Measurements from ENCODE around the gene PHAF1. TPM values are rescaled to one million over a fixed set of nuclear protein-coding genes. Genes with fewer than 3 reads are reported as not detected.

The PHAF1 gene
- total RNA-seq, 4 donors from 2014 or later: 11.4 to 30.6 (median 20.4) TPM

DNA sequence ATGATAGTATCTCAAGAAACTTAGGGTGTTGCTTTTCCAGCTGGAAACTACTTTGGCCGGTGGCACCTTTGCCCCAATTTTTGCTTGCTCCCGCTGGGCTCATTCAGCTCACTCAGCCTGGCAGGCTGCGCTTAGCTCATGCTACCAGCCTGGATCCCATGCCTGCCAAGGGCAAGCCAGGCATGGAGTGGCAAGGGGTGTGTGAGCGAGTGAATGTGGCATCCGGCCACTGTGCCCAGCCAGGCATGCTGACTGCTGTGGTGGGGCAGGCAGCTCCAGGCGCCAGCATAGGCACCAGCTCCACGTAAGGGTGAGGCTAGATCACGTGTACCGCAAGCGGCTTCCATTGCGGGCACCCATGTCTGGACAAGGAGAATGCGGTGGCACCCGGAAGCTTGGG is 31.6 kb downstream of the PHAF1 start:
- H3K27ac ChIP-seq: no peak overlapping the region
- no peak overlapping the region for H3K4me3 ChIP-seq
- H3K4me1 ChIP-seq: no peaks in the 10 kb centered on the region
- TF ChIP-seq, protein P1, sequence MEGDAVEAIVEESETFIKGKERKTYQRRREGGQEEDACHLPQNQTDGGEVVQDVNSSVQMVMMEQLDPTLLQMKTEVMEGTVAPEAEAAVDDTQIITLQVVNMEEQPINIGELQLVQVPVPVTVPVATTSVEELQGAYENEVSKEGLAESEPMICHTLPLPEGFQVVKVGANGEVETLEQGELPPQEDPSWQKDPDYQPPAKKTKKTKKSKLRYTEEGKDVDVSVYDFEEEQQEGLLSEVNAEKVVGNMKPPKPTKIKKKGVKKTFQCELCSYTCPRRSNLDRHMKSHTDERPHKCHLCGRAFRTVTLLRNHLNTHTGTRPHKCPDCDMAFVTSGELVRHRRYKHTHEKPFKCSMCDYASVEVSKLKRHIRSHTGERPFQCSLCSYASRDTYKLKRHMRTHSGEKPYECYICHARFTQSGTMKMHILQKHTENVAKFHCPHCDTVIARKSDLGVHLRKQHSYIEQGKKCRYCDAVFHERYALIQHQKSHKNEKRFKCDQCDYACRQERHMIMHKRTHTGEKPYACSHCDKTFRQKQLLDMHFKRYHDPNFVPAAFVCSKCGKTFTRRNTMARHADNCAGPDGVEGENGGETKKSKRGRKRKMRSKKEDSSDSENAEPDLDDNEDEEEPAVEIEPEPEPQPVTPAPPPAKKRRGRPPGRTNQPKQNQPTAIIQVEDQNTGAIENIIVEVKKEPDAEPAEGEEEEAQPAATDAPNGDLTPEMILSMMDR (IDR thresholded peaks at IDR 0.05): no peak
- TF ChIP-seq POLR2A (IDR thresholded peaks at IDR 0.05): no peak
- no peak for DNase-seq
- no peaks in the 10 kb centered on the region for H3K9me3 ChIP-seq
- H3K27me3 ChIP-seq: no peaks in the 10 kb centered on the region
- H3K36me3 ChIP-seq: peaks cover 0 to 97% (median 4%) of the 10 kb centered on the region in 3 donors

DNA sequence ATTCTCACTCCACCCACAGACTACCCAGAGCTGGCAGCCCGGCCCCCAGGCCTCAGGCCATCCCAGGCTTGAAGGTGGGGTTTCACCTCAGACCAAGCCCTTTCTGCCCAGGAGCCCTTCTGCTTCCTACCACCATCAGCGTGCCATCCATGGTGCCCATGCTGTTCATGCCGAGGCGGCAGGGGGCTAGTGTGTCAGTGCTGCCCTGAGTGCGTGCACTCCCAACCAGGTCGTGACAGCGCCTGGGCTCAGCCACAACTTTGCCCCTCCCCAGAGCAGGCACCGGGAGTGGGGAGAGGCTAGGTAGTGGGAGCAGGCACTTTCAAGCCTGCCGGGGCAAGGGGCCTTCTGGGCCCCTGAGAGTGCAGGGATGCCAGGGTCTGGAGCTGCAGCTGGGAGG is 32.6 kb downstream of the PHAF1 start:
- Histone ChIP-seq H3K36me3 (peaks cover 0 to 97% (median 4%) of the 10 kb centered on the region in 3 donors), H3K27ac (no peak overlapping the region), H3K27me3 (no peaks in the 10 kb centered on the region), H3K4me3 (no peak overlapping the region), H3K4me1 (no peaks in the 10 kb centered on the region), H3K9me3 (no peaks in the 10 kb centered on the region)
- no peak for DNase-seq
- no peak for TF ChIP-seq POLR2A (IDR thresholded peaks at IDR 0.05)
- TF ChIP-seq, protein P1 (IDR thresholded peaks at IDR 0.05): no peak

DNA sequence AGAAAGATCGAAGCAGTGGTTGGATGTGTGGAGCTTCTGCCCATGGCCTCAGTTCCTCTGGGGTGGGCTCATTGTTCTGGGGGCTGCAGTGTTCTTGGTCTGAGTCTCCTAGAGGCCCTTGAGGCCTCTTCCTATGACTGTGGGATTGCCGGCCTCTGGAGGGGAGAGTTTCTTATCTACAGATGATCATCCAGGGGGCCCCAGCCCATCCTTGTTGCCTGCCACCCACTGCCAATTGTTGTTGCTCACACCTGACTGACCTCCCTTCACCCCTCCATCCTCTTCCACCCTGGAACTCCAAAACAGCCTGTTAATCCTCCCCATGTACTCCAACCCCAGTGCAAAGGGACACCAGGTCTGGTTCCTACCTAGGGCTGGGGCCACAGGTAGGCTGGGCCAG is 35.2 kb downstream of the PHAF1 start:
- Histone ChIP-seq H3K4me1 (peaks cover 0 to 2% (median 0%) of the 10 kb centered on the region in 4 donors), H3K4me3 (no peak overlapping the region), H3K27ac (no peak overlapping the region), H3K9me3 (no peaks in the 10 kb centered on the region), H3K36me3 (peaks cover 0 to 79% (median 4%) of the 10 kb centered on the region in 3 donors), H3K27me3 (no peaks in the 10 kb centered on the region)
- no peak for TF ChIP-seq POLR2A (IDR thresholded peaks at IDR 0.05)
- TF ChIP-seq, protein P1 (IDR thresholded peaks at IDR 0.05): no peak
- no peak for DNase-seq

DNA sequence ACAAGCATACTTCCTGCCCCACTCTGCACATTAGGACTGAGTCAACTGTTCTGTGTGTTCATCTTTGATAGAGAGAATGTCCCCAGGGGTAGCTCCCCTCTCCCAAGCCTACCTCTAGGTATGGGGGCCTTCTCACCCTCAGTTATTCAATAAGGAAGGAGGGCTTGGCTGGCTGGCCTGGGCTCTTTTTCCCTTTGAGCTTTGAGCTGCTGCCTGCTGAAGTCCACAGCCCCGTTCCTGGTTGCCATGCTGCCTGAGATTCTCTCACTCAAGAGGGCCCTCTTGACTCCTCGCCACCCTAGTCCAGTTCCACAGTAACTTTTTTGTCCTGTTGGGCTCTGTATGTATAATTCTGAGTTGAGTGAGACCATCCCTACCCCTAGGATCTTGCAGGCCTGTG is 36.0 kb downstream of the PHAF1 start:
- Histone ChIP-seq H3K4me3 (no peak overlapping the region), H3K27ac (no peak overlapping the region), H3K9me3 (no peaks in the 10 kb centered on the region), H3K27me3 (no peaks in the 10 kb centered on the region), H3K4me1 (peaks cover 0 to 10% (median 1%) of the 10 kb centered on the region in 4 donors), H3K36me3 (peaks cover 0 to 71% (median 4%) of the 10 kb centered on the region in 3 donors)
- no peak for DNase-seq
- TF ChIP-seq POLR2A (IDR thresholded peaks at IDR 0.05): no peak
- TF ChIP-seq, protein P1 (IDR thresholded peaks at IDR 0.05): no peak

DNA sequence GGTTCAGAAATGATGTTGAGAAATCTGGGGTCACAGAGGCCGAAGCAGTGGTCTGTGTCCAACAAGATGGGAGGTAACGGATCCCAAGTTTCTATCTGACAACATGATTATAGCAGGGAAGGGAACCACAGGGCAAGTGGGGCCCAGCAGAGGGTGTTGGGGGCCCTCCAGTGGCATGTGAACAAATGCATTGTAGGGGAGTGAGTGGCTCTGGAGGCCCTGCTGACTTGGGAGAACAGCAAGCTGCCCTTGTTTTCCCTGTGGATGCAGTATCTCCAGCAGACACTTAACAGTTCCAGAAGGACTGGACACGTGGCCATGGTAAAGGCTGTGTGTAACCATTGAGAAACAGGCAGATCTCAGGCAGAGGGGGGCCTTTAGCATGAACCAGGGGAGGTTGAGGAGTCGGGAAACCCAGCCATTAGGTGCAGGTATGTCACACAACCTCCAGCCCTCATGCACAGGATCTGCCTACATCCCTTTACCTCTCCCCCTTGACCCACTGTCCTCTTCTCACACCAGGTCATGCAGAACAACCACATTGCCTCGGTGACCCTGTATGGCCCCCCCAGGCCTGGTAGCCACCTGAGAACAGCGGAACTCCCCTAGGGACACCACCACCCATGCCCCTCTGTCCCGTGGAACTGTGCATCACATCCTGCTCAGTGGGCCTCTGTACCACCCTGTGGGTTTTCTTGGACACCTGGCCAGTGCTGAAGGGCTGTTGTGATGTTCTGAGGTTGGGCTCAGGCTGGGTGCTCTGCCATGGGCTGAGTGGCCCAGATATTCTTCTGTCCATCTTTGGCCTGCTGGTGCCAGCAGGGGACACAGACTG is 37.0 kb downstream of the PHAF1 start:
- H3K9me3 ChIP-seq: no peaks in the 10 kb centered on the region
- no peak for DNase-seq
- TF ChIP-seq, protein P1 (IDR thresholded peaks at IDR 0.05): no peak
- TF ChIP-seq POLR2A (IDR thresholded peaks at IDR 0.05): no peak
- no peaks in the 10 kb centered on the region for H3K27me3 ChIP-seq
- H3K4me1 ChIP-seq: peaks cover 0 to 19% (median 3%) of the 10 kb centered on the region in 4 donors
- H3K4me3 ChIP-seq: no peak overlapping the region
- peaks cover 0 to 61% (median 4%) of the 10 kb centered on the region in 3 donors for H3K36me3 ChIP-seq
- H3K27ac ChIP-seq: no peak overlapping the region

Data from Peyer's patch (tissue), 4 donors.